HG03095 (cell line): Measurements from ENCODE around the gene PRR27.
A peak's percentile ranks its signal among the peaks of the same experiment; 100 is the strongest.

Experiments
- ATAC-seq: cut with Tn5 transposase; IDR thresholded peaks from one replicate; pipeline ENCODE4 v1.9.1; 2021; ENCODE audit warnings: moderate library complexity; ENCODE audit not compliant: unreplicated experiment

The PRR27 gene

GRCh38 chr4:70153937-70154336 is at the start of gene PRR27:
Gene PRR27 (plus strand): TSS chr4:70154237. CDS start chr4:70154376, 139 bp downstream.
- no peak for ATAC-seq

GRCh38 chr4:70110917-70111316 is 43.1 kb upstream of the PRR27 start:
- no peak for ATAC-seq

- no peak for ATAC-seq
Measured at GRCh38 chr4:70113656-70114055, 40.4 kb upstream of the PRR27 start.

- ATAC-seq: no peak
Measured at GRCh38 chr4:70114096-70114495, 39.9 kb upstream of the PRR27 start.

GRCh38 chr4:70120323-70120722 is 33.7 kb upstream of the PRR27 start:
- no peak for ATAC-seq

GRCh38 chr4:70133473-70133872 is 20.6 kb upstream of the PRR27 start:
- ATAC-seq: no peak

- ATAC-seq: no peak
Measured at GRCh38 chr4:70138751-70139150, 15.3 kb upstream of the PRR27 start.

- no peak for ATAC-seq
Measured at GRCh38 chr4:70151271-70151670, 2.8 kb upstream of the PRR27 start.

GRCh38 chr4:70152088-70152487 is 1.9 kb upstream of the PRR27 start:
- no peak for ATAC-seq

- ATAC-seq: no peak
Measured at GRCh38 chr4:70158576-70158975, 4.5 kb downstream of the PRR27 start.

- no peak for ATAC-seq
Measured at GRCh38 chr4:70177090-70177489, 23.1 kb downstream of the PRR27 start.

- ATAC-seq: no peak
Measured at GRCh38 chr4:70178075-70178660, 24.1 kb downstream of the PRR27 start.

GRCh38 chr4:70179811-70180210 is 25.8 kb downstream of the PRR27 start:
- ATAC-seq: no peak

- ATAC-seq: no peak
Measured at GRCh38 chr4:70181864-70182263, 27.8 kb downstream of the PRR27 start.

- no peak for ATAC-seq
Measured at GRCh38 chr4:70182517-70183167, 28.6 kb downstream of the PRR27 start.

GRCh38 chr4:70183168-70183939 is 29.3 kb downstream of the PRR27 start:
- ATAC-seq: peak; percentile 84

- no peak for ATAC-seq
Measured at GRCh38 chr4:70183940-70184246, 29.9 kb downstream of the PRR27 start.

- ATAC-seq: no peak
Measured at GRCh38 chr4:70187216-70187615, 33.2 kb downstream of the PRR27 start.

- no peak for ATAC-seq
Measured at GRCh38 chr4:70190579-70190978, 36.5 kb downstream of the PRR27 start.

GRCh38 chr4:70191647-70192046 is 37.6 kb downstream of the PRR27 start:
- ATAC-seq: no peak

GRCh38 chr4:70192895-70193294 is 38.9 kb downstream of the PRR27 start:
- ATAC-seq: no peak

GRCh38 chr4:70195425-70195824 is 41.4 kb downstream of the PRR27 start, which contains the start of gene ODAM:
Gene ODAM (plus strand): TSS chr4:70195725. CDS start chr4:70196544, 819 bp downstream.
- no peak for ATAC-seq
